Pancreas (tissue), 10 donors: ENCODE measurements around the gene CDKN3. TPM values are rescaled to one million over a fixed set of nuclear protein-coding genes. Genes with fewer than 3 reads are reported as not detected.

ENCODE experiments used
- ATAC-seq, 4 donors: fragments of 200-7000 bp; cut with Tn5 transposase; one replicate each; pipeline versions ENCODE4 v1.8.0 to v1.9.1; 2020; ENCODE audit warnings: mild to moderate bottlenecking in 4 of 4, moderate library complexity in 4 of 4
- DNase-seq, 6 donors: peaks; one replicate each; pipeline ENCODE4 v3.0.0-alpha.2; 2020
- FAIRE-seq: peaks from 2 replicates; lab custom pipeline; 2012; peaks lifted over from hg19 to GRCh38; lab: Jason Lieb, UNC
- H3K27ac ChIP-seq, 4 donors: fragments of 200-600 bp; sonication (generic); 1 replicate in 3 of 4; 2 replicates in 1 of 4; pipeline versions ENCODE4 v1.5.0 to v1.8.0; 2020
- H3K27me3 ChIP-seq, 4 donors: fragments of 200-600 bp; one replicate each; pipeline ENCODE4 v1.8.0; 2021
- H3K36me3 ChIP-seq, 3 donors: fragments of 200-600 bp; sonication (generic) in 1 of 3; one replicate each; pipeline versions ENCODE4 v1.5.0 to v1.8.0; 2020 to 2021
- H3K4me1 ChIP-seq, 3 donors: fragments of 200-600 bp; one replicate each; pipeline ENCODE4 v1.8.0; 2021
- H3K4me3 ChIP-seq, 4 donors: fragments of 200-600 bp; sonication (generic) in 2 of 4; one replicate each; pipeline versions ENCODE4 v1.5.0 to v1.8.0; 2020 to 2021
- H3K9me3 ChIP-seq, 4 donors: fragments of 200-600 bp; one replicate each; pipeline ENCODE4 v1.8.0; 2021
- WGBS, 2 donors: extraction: QIAGEN DNeasy Blood & Tissue Kit; methylation state at CpG; one replicate each; pipeline ENCODE4 v1.1.7; 2013; 5-methylcytosine and 5-hydroxymethylcytosine counted together
- intact Hi-C, 3 donors: fragments of 100-400 bp; cut with DNase I; formaldehyde crosslinking; loops; one replicate each; pipeline versions ENCODE4 v1.11.1 to v1.14.2; 2022
- polyA plus RNA-seq, 2 donors: library from polyadenylated mRNA; stranded (reverse); fragments of 200-250 nt; gene quantifications; one replicate each; pipeline ENCODE4 v1.2.3, GENCODE V29; 2013
- total RNA-seq, 6 donors: library from RNA; stranded (reverse); fragmentation: NEBNext Ultra II Directional in 4 of 6; extraction: Animal tissue kit (Norgen Biotek cat#: 25700) in 4 of 6; gene quantifications; one replicate each; pipeline versions ENCODE4 v1.2.1 to v1.2.4, GENCODE V29; 2021 to 2023
- TF ChIP-seq, protein P1 (sequence below), 4 donors: fragments of 200-600 bp; sonication (generic) in 3 of 4; IDR thresholded peaks; one replicate each; pipeline versions ENCODE4 v1.5.0 to v1.8.0; 2021; ENCODE audit warnings: antibody characterized with exemption in 4 of 4
- donor health status: healthy with polysubstance abuse.
- donor health status: DM: no; HTN: no; CAD: no; lungs with moderate emphysema.
- donor health status: DM: no; HTN: no; CAD: no.
- donor health status: control.
- donor health status: control.
- donor health status: Bipolar disorder and iron deficiency.
- donor health status: DM: yes; HTN: yes; CAD: no.
- donor health status: DM: no; HTN: no; CAD: no.
- donor health status: DM: no; HTN: no; CAD: no.
- donor health status: DM: yes; HTN: yes; CAD: no.

CDKN3 gene
- total and polyA plus RNA-seq, 8 donors = 0.61 to 1.6 (median 1.0) TPM; not detected in 1

DNA sequence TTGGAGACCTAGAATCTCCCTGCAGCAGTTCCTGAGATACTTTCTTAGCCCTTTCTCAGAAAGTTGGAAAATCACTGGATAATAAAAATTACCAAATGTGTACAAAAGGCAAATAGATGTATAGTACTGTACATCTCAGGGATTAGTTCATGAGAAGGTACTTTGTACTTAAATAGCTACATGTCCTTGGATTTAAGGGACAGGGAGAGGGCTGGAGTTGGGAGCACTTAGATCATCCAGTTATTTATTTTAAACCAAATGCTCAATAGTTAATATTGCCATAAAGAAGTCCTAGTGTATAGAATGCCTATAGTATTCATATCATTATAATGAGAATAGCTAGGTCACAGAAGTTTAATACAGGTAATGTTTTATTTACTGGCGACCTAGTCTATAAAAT lies 13.4 kb downstream of the CDKN3 start:
- ATAC-seq (no peak), FAIRE-seq (no peak)

GRCh38 chr14:54411371-54411770 lies 14.6 kb downstream of the CDKN3 start:
- FAIRE-seq (no peak), DNase-seq (no peak), ATAC-seq (no peak)
- Histone ChIP-seq H3K9me3 (no peaks in the 10 kb centered on the region), H3K27ac (no peak overlapping the region), H3K4me1 (no peaks in the 10 kb centered on the region), H3K27me3 (no peaks in the 10 kb centered on the region), H3K36me3 (no peaks in the 10 kb centered on the region), H3K4me3 (no peak overlapping the region)
- intact Hi-C loops = no loop called here
- WGBS, 2 donors = 95 to 98% methylated on average over 3 of the region's 3 CpGs
- TF ChIP-seq, protein P1, sequence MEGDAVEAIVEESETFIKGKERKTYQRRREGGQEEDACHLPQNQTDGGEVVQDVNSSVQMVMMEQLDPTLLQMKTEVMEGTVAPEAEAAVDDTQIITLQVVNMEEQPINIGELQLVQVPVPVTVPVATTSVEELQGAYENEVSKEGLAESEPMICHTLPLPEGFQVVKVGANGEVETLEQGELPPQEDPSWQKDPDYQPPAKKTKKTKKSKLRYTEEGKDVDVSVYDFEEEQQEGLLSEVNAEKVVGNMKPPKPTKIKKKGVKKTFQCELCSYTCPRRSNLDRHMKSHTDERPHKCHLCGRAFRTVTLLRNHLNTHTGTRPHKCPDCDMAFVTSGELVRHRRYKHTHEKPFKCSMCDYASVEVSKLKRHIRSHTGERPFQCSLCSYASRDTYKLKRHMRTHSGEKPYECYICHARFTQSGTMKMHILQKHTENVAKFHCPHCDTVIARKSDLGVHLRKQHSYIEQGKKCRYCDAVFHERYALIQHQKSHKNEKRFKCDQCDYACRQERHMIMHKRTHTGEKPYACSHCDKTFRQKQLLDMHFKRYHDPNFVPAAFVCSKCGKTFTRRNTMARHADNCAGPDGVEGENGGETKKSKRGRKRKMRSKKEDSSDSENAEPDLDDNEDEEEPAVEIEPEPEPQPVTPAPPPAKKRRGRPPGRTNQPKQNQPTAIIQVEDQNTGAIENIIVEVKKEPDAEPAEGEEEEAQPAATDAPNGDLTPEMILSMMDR (IDR thresholded peaks at IDR 0.05) = no peak

More for the DNA sequence above, 13.4 kb downstream of the CDKN3 start:
- 100% methylated on average over 1 of the region's 1 CpG for WGBS, 2 donors
- Histone ChIP-seq H3K27ac (no peak overlapping the region), H3K27me3 (no peaks in the 10 kb centered on the region), H3K4me1 (no peaks in the 10 kb centered on the region), H3K4me3 (no peak overlapping the region), H3K36me3 (no peaks in the 10 kb centered on the region), H3K9me3 (no peaks in the 10 kb centered on the region)
- DNase-seq = no peak
- intact Hi-C loops = no loop called here
- TF ChIP-seq, protein P1 (IDR thresholded peaks at IDR 0.05) = no peak

GRCh38 chr14:54420478-54421142 lies 23.8 kb downstream of the CDKN3 start:
- WGBS, 2 donors = 48 to 53% methylated on average over 7 of the region's 7 CpGs
- H3K27me3 ChIP-seq = no peaks in the 10 kb centered on the region
- no peaks in the 10 kb centered on the region for H3K36me3 ChIP-seq
- TF ChIP-seq, protein P1 (IDR thresholded peaks at IDR 0.05) = peak in 2 of 4 donors; percentile 15 to 25
- peak in 3 of 4 donors; percentile 63 to 78 (median 68) for ATAC-seq
- H3K9me3 ChIP-seq = no peaks in the 10 kb centered on the region
- peaks cover 0 to 4% (median 0%) of the 10 kb centered on the region in 3 donors for H3K4me1 ChIP-seq
- H3K27ac ChIP-seq = no peak overlapping the region
- FAIRE-seq = no peak
- no peak overlapping the region for H3K4me3 ChIP-seq
- DNase-seq = no peak
- intact Hi-C loops = no loop called here

- Histone ChIP-seq H3K27me3 (no peaks in the 10 kb centered on the region), H3K9me3 (no peaks in the 10 kb centered on the region), H3K27ac (no peak overlapping the region), H3K36me3 (peaks cover 0 to 7% (median 0%) of the 10 kb centered on the region in 3 donors), H3K4me3 (no peak overlapping the region), H3K4me1 (peaks cover 0 to 4% (median 0%) of the 10 kb centered on the region in 3 donors)
- intact Hi-C loops = no loop called here
- ATAC-seq = no peak
- DNase-seq = no peak
- no peak for FAIRE-seq
- TF ChIP-seq, protein P1 (IDR thresholded peaks at IDR 0.05) = no peak
Measured at GRCh38 chr14:54423991-54424390, 27.2 kb downstream of the CDKN3 start.

- 53 to 58% methylated on average over 4 of the region's 4 CpGs for WGBS, 2 donors
- FAIRE-seq (no peak), ATAC-seq (no peak), DNase-seq (no peak)
- Histone ChIP-seq H3K4me3 (no peak overlapping the region), H3K27me3 (no peaks in the 10 kb centered on the region), H3K36me3 (peaks cover 0 to 8% (median 0%) of the 10 kb centered on the region in 3 donors), H3K9me3 (no peaks in the 10 kb centered on the region), H3K27ac (no peak overlapping the region), H3K4me1 (peaks cover 0 to 4% (median 0%) of the 10 kb centered on the region in 3 donors)
- TF ChIP-seq, protein P1 (IDR thresholded peaks at IDR 0.05) = no peak
- intact Hi-C loops = no loop called here
Measured at GRCh38 chr14:54424479-54424901, 27.7 kb downstream of the CDKN3 start.
